HG02938 (cell line): ENCODE results near the gene CCL15.
"Not testable (repeated sequence)": the region's sequence is repeated elsewhere in the genome, so short reads cannot be mapped to it uniquely, and the experiment has no call there.

Experiments
- ATAC-seq: cut with Tn5 transposase; IDR thresholded peaks from one replicate; pipeline ENCODE4 v1.9.1; 2021; ENCODE audit warnings: mild to moderate bottlenecking, moderate library complexity; ENCODE audit not compliant: unreplicated experiment

The CCL15 gene

GRCh38 chr17:35995346-35995745 is 6.0 kb downstream of the CCL15 start:
- not testable (repeated sequence) for ATAC-seq

DNA sequence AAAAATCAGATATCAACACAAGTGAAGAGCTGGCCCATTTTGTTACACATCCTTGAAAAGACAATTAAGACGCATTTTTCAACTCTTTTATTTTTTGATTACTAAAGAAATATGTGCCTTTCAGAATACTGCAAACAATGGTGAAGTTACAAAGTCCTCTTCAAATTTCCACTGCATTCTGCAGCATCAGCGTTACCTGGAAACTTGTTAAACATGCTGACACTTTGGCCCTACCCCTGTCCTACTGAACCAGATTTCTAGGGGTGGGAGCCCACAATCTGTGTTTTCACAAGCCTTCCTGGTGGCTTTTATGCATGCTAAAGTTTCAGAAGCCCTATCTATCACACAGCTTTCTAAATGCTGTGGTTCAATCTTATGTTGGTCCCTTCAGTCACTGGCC is 10.3 kb downstream of the CCL15 start:
- ATAC-seq: no peak

DNA sequence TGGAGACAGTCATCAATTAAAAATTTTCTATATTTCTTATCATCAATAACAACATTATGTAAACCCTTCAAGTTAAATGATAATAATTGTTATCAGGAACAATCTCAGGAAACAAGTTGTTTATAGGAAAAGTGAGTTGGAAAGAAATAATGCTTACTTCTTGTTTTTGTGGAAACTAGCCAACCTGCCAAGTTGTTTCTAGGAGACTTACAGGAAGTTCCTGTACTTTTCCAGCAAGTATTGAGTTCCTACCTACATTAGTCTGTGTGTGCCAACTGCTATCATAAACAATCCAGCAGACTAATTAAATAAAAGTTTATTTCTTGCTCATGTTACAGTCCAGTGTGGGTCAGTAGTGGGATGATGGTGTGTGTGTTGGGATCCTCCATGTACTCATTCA is 13.2 kb downstream of the CCL15 start:
- no peak for ATAC-seq

GRCh38 chr17:35986643-35987042 is 14.7 kb downstream of the CCL15 start, which contains the start of gene CCL14:
CCL14 (minus strand) TSS chr17:35986729; CDS start chr17:35986649, 80 bp downstream.
- ATAC-seq: no peak

DNA sequence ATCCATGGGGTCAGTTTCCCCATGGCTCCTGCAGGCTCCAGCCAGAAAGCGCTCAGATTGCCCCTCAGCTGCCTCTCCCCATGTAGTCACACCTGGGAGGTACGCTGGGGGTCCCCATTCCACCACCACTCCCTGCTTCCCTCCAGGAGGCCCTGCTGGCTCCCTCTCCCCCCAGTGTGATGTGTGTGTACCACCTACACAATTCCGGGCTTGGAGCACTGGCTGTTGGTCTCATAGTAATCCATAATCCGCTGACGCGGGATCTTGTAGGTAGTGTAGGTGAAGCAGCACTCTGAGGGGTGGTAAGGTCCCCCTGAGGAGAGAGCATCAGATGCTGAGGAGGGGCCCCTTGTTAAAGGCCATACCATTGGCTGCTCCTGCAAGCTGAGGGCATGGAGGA is 17.2 kb downstream of the CCL15 start:
- ATAC-seq: no peak

DNA sequence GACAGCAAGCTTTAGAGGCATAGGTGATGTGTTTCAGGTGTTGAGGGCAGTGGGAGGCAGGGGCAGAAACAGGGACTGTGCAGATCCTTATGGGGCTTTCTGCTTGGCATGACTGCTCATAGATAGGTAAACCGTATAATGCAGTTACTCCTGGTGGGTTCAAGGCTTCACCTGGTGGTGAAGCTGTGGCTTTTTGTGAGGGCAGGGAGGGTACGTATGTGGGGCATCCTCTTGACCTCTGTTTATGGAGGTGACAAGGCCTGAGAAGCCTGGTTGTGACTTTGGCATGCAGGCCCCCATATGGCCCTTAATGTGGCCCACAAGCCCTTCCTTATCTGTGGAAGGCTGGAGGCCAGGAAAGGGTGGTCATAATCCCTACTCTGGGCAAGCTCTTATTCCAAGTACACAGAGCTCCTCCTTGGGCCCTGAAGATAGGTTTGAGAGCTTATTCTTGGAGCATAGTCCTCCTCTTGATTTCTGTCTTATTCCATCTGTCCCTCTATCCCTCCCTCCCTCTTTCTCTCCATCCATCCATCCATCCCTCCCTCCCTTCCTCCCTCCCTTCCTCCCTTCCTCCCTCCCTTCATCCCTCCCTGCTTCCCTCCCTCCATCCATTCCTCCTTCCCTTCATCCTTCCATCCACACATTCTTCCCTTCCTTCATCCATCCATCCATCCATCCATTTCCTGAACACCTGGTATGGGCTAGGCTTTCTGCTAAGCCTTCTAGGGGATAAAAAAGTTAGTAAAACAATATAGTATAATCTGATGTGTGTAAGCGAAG is 18.8 kb downstream of the CCL15 start:
- no peak for ATAC-seq

- ATAC-seq: no peak
Observed at GRCh38 chr17:35981908-35982330, 19.4 kb downstream of the CCL15 start.

GRCh38 chr17:35981246-35981645 is 20.1 kb downstream of the CCL15 start, which contains the start of gene CCL16:
CCL16 (minus strand) TSS chr17:35981497; CDS start chr17:35981420, 77 bp downstream.
- no peak for ATAC-seq

DNA sequence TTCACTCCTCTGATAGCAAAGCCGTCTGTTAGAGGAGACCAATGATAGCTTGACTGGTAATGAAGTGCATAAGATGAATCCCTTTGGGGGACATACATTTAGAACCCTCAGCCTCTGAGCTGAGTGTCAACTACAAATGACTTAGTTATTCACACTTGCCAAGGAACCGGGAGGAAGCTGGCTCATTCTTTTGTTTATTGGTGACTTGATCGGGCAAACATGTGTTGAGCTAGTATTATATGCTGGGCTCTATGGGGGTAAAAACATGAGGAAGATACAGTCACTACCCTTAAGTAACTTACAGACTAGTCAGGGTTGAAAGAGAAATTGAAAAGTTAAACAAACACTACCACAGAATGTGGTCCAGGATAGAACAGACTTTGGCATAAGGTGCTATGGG is 23.0 kb downstream of the CCL15 start:
- no peak for ATAC-seq

DNA sequence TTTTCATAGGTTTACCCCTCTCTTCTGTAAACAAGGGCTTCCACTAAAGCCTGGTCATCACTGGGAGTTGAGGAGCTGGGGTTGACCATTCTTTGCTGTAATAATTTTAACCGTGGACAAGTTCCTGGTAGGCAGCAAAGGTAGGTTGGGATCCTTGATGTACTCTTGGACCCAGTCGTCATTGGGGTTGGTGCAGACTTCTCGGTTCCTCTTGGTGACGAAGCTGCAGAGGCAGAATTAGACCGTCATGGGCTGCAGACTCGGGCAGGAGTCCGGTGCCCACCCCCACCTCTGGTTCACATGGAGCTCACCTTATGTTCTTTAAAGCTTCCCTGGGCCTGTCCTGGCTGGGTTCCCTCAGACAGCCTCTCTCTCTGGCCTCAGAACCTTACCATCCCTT is 23.8 kb downstream of the CCL15 start:
- no peak for ATAC-seq

- ATAC-seq: no peak
Observed at GRCh38 chr17:35973333-35974260, 27.8 kb downstream of the CCL15 start.

GRCh38 chr17:35972945-35973332 is 28.4 kb downstream of the CCL15 start:
- no peak for ATAC-seq

GRCh38 chr17:35972535-35972934 is 28.8 kb downstream of the CCL15 start:
- ATAC-seq: no peak

- ATAC-seq: no peak
Observed at GRCh38 chr17:35972066-35972465, 29.3 kb downstream of the CCL15 start.

DNA sequence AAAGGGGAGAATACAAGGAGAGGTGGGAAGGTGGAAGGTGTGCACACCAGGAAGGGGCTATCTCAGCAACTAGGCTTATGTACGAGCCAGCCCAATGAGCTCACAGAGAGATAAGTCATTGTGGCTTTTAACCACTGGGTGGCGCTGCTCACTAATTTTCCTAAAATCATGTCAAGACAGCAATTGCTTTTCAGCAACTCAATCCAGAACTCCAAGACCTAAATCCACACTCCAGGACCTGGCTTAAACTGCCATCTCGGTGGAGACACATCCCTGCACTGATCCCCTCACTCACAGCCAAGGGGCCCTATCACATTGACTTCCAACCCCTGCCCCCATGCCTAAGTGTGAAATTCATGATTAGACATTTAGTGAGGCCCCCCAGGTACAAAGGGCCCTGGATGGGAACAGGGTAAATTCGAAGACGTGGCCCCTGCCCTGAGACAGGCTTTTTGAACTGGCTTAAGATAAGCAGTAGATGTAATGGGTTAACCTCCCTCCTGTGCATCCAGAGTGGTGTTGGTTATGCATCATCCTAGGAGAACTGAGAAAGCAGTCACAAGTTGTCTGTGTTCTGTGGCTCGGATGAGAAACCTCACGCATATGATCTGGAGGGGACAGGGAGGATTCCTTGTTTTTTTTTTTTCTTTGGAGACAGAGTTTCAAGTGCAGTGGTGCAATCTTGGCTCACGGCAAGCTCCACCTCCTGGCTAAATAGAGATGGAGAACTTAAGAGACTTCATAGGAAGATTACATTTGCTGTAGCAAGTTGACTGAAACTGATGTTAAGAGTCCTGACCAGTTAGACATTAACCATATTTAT is 31.6 kb downstream of the CCL15 start:
- no peak for ATAC-seq

DNA sequence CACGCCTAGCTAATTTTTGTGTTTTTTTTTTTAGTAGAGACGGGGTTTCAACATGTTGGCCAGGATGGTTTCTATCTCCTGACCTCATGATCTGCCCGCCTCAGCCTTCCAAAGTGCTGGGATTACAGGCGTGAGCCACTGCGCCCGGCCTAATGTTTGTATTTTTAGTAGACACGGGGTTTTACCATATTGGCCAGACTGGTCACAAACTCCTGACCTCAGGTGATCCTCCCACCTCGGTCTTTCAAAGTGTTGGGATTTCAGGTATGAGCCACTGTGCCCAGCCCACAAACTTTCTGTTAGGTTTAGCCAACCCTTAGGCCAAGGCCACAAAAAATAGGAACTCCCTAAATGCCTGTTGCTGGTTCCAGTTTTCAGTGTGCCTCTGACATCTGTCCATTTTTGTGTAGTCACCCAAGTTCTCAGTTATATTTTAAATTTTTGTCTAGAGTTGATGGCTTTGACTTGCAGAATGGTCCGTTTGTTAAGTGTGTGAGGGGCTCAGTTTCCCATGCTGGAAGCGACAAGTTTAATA is 32.8 kb downstream of the CCL15 start:
- ATAC-seq: no peak

GRCh38 chr17:35965272-35965671 is 36.1 kb downstream of the CCL15 start:
- no peak for ATAC-seq

- no peak for ATAC-seq
Observed at GRCh38 chr17:35963663-35964062, 37.7 kb downstream of the CCL15 start.

DNA sequence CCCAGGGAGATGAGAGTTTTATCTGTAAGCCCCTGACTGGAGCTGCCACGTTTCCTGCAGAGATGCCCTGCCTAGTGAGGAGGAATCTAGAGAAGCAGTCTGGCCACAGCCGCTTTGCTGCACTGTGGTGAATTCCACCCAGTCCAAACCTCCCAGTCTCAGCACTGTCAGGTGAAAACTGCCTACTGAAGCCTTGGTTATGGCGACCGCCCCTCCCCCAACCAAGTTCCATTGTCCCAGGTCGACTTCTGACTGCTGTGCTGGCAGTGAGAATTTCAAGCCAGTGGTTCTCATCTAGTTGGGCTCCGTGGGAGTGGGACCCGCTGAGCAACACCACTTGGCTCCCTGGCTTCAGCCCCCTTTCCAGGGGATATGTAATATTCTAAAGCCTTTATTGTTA is 47.6 kb downstream of the CCL15 start:
- ATAC-seq: no peak

DNA sequence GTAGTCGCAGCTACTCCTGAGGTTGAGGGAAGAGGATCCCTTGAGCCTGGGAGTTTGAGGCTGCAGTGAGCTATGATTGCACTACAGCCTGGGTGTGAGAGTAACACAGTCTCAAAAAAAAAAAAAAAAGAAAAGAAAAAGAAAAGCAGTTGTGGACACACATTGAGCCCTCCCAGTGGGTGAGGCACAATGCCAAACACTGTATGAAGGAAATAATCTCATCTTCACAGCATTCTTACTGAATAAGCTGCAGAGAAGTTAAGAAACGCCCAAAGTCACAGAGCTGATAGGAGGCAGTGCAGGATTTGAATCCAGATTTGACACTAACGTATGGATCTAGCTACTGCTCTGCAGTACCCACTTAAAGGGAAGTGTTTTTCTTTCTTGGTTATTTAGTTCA is 52.0 kb downstream of the CCL15 start:
- no peak for ATAC-seq

DNA sequence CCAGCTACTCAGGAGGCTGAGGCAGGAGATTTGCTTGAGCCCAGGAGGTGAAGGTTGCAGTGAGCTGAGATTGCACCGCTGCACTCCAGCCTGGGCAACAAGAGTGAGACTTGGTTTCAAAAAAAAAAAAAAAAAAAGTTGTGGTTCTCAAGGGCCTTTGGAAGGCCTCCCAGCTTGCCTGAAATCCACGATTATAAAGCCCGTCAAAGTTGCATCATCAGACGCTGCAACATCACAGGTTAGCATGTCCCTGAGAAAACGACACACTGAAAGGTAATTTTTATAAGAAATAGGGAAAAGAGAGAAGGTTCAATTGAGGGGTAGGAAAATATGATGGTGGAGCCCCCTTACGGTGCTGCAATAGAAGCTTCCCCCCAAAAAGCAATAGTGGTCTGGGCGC is 53.3 kb downstream of the CCL15 start:
- no peak for ATAC-seq
